ENCODE results near the gene PSKH1.

DNA sequence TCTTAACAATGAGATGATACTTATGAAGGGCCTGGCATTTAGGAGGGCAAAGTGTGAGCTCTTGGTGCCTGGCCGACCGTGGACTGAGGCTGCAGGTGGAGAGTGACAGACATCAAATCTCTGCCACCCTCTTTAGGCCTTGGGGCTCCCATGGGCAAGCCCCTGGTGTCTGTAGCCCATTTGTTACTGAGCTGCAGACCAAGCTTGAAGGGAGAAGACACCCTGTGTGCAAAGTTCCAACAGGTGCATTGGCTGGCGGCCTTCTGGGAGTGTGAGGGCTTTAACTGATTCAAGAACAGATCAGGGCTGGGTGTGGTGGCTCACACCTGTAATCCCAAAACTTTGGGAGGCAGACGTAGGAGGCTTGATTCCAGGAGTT lies 39.4 kb downstream of the PSKH1 start:
- TF ChIP-seq, protein P1, sequence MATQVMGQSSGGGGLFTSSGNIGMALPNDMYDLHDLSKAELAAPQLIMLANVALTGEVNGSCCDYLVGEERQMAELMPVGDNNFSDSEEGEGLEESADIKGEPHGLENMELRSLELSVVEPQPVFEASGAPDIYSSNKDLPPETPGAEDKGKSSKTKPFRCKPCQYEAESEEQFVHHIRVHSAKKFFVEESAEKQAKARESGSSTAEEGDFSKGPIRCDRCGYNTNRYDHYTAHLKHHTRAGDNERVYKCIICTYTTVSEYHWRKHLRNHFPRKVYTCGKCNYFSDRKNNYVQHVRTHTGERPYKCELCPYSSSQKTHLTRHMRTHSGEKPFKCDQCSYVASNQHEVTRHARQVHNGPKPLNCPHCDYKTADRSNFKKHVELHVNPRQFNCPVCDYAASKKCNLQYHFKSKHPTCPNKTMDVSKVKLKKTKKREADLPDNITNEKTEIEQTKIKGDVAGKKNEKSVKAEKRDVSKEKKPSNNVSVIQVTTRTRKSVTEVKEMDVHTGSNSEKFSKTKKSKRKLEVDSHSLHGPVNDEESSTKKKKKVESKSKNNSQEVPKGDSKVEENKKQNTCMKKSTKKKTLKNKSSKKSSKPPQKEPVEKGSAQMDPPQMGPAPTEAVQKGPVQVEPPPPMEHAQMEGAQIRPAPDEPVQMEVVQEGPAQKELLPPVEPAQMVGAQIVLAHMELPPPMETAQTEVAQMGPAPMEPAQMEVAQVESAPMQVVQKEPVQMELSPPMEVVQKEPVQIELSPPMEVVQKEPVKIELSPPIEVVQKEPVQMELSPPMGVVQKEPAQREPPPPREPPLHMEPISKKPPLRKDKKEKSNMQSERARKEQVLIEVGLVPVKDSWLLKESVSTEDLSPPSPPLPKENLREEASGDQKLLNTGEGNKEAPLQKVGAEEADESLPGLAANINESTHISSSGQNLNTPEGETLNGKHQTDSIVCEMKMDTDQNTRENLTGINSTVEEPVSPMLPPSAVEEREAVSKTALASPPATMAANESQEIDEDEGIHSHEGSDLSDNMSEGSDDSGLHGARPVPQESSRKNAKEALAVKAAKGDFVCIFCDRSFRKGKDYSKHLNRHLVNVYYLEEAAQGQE (IDR thresholded peaks at IDR 0.05; ENCODE audit: low read depth), result no peak
- no peak for TF ChIP-seq CEBPB (IDR thresholded peaks at IDR 0.05)

All from Ishikawa (cell line).